Esophagus muscularis mucosa (tissue), 3 donors: ENCODE data around the gene IDI1.

Experiments
- POLR2AphosphoS5 ChIP-seq, 2 donors: sonication (generic); formaldehyde crosslinking; IDR thresholded peaks; one replicate each; pipeline ENCODE4 v1.6.1; 2017; ENCODE audit warnings: antibody characterized with exemption in 2 of 2
- TF ChIP-seq, protein P1 (sequence below), 3 experiments: fragments of 200-600 bp in 2 of 3; fragments of 450-650 bp in 1 of 3; sonication (generic) in 2 of 3; IDR thresholded peaks; one replicate each; pipeline ENCODE4 v1.5.1; 2017 to 2019; ENCODE audit warnings: antibody characterized with exemption in 3 of 3, mild to moderate bottlenecking in 2 of 3, moderate library complexity in 1 of 3

DNA sequence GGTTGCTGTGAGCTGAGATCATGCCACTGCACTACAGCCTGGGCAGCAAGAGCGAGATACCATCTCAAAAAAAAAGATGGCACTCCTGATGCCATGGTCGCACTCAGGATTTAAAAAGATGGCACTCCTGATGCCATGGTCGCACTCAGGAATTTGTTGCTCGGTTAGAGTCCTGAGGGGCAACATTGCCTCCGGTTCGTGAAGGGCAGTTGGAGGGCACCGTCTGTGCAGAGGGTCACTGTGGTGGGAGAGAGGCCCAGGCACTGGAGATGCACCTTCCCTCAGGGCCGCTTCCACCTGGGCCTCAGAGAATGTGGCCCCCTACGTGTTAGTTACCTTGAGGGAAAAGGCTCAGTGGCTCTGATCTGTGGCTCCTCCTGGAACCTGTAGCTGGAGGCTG lies 42.3 kb downstream of the IDI1 start:
- no peak for TF ChIP-seq POLR2AphosphoS5 (IDR thresholded peaks at IDR 0.05)
- TF ChIP-seq, protein P1, sequence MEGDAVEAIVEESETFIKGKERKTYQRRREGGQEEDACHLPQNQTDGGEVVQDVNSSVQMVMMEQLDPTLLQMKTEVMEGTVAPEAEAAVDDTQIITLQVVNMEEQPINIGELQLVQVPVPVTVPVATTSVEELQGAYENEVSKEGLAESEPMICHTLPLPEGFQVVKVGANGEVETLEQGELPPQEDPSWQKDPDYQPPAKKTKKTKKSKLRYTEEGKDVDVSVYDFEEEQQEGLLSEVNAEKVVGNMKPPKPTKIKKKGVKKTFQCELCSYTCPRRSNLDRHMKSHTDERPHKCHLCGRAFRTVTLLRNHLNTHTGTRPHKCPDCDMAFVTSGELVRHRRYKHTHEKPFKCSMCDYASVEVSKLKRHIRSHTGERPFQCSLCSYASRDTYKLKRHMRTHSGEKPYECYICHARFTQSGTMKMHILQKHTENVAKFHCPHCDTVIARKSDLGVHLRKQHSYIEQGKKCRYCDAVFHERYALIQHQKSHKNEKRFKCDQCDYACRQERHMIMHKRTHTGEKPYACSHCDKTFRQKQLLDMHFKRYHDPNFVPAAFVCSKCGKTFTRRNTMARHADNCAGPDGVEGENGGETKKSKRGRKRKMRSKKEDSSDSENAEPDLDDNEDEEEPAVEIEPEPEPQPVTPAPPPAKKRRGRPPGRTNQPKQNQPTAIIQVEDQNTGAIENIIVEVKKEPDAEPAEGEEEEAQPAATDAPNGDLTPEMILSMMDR (IDR thresholded peaks at IDR 0.05), result no peak
